Fibroblast of skin of back (primary cell): ENCODE results near the gene HSPA1B. TPM values are rescaled to one million over a fixed set of nuclear protein-coding genes. Genes with fewer than 3 reads are reported as not detected.
A peak's percentile ranks its signal among the peaks of the same experiment; 100 is the strongest.
"Not testable (repeated sequence)": the region's sequence is repeated elsewhere in the genome, so short reads cannot be mapped to it uniquely, and the experiment has no call there.

Source experiments
- DNase-seq: peaks from one replicate; pipeline ENCODE4 v3.0.0-alpha.2; 2013
- polyA plus RNA-seq, 2 experiments: library from polyadenylated mRNA; unstranded; fragments of 120-200 nt; gene quantifications; one replicate each; pipeline ENCODE4 v1.2.1, GENCODE V29; 2013; ENCODE audit not compliant: insufficient read length in 2 of 2

HSPA1B gene
- polyA plus RNA-seq (2013, experiment 1 of 2; ENCODE audit: insufficient read length): 52.2 TPM
- 28.2 TPM for polyA plus RNA-seq (2013, experiment 2 of 2; ENCODE audit: insufficient read length)

DNA sequence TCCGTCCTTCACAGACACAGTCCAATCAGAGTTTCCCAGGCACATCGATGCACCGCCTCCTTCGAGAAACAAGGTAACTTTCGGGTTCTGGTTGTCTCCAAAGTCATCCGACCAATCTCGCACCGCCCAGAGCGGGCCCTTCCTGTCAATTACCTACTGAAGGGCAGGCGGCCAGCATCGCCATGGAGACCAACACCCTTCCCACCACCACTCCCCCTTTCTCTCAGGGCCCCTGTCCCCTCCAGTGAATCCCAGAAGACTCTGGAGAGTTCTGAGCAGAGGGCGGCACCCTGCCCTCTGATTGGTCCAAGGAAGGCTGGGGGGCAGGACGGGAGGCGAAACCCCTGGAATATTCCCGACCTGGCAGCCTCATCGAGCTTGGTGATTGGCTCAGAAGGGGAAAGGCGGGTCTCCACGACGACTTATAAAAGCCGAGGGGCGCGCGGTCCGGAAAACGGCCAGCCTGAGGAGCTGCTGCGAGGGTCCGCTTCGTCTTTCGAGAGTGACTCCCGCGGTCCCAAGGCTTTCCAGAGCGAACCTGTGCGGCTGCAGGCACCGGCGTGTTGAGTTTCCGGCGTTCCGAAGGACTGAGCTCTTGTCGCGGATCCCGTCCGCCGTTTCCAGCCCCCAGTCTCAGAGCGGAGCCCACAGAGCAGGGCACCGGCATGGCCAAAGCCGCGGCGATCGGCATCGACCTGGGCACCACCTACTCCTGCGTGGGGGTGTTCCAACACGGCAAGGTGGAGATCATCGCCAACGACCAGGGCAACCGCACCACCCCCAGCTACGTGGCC is at the start of gene HSPA1B:
HSPA1B (plus strand) TSS at position 453 of the 794 bp plus-strand sequence; CDS start at position 666, 213 bp downstream.
- peak; percentile 100 for DNase-seq

DNA sequence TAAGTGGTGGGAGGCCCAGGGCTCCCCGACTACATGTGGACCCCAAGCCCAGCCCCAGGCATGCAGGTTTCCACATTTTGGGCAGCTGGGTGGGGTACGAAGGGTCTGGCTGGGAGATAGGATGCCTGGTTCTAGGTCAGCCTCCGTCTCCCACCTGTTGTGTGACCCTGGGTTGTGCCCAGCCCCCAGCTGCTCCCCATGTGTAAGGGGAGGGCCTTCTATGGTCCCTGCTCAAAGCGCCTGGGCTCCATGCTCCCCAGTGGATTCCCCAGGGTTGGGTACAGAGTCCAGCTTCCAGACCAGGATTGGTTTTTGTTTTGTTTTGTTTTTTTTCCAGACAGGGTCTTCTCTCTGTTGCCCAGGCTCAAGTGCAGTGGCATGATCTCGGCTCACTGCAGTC is 49.3 kb upstream of the HSPA1B start:
- DNase-seq: no peak

DNA sequence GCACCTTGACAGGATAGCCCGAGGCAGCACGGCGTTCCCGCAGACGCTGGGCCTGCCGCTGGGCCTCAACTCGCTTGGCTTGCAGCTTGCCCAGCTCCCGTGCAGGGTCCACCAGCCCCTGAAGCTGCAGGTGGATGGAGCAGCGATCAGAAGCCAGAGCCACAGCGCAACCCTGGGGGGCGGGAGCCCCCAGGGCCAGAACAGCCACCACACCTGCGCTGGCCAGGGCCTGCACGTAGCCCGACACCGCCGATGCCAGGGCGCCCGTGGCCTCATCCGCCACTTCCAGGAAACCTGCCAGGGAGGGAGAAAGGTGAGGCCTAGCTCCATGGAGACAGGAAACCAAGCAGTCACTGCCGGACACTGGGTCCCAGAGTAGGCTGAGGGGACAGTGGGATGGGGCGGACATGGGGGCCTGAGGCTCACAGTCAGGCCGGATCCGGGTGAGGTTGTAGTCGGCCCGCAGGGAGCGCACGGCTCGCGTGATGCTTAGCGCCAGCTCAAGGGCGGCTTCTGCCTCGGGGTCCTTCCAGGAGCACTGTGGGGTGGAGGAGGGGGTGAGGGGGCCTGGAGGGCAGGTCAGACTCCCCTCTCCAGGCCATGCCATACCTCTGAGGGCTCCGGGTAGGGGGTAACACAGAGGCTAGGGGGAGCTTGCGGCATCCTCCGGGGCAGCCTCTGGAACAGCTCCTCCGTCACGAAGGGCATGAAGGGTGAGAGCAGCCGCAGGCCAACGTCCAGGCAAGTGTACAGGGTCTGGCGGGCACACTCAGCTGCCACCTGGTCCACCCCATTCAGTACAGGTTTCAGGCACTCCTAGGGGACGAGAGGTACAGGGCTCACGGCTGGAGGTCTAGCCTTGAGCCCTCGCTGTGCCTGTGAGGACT is 48.3 kb upstream of the HSPA1B start:
- DNase-seq: no peak

DNA sequence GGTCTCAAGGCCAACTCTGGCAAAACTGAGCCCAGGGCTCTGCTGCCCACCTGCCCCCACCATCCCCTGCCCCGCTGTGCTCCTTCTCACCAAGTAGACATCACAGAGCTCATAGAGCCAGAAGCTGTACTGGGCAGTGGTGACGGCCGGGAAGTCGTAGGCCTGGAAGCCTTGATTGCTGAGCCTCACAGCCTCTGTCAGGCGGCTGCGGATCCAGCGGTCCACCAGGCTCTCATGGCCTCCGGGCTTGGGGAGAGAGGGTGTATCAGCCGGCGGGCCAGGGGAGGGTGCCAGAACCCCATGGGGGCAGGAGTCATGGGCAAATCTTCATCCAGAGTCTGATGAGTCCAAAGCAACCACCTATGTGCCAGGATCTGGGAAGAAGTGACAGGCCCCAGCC is 47.6 kb upstream of the HSPA1B start:
- DNase-seq: no peak

DNA sequence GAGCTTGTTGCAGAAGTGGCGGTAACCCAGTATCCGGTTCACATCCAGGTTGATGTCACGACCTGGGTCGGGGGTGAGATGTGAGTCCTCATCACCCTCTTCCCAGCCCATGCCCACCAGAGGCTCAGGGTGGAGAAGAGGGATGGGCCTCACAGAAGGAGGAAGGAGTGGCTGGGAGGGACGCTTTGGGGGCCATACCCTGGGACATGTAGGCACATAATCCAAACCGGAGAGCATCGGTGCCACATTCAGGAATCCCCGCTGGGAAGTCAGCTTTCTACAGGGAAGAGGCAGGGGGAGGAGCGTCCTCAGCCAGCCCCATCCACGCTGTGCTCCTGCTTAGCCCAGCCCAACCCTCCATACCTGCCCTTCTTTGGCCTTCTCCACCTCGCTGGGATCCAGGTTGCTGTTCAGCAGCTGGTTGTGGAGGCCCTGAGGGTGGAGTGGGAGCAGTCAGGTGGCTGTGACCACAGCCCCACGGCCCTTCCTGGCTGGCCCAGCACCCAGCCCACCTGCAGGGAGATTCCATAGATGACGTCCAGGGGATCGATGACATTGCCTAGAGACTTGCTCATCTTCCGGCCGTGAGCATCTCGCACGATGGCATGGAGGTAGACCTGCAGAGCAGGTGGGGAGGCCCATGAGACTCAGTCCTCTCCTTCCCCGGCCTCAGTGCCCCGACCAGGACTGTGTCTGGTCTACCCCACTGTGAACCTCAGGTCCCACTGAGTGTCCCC is 46.9 kb upstream of the HSPA1B start:
- no peak for DNase-seq

DNA sequence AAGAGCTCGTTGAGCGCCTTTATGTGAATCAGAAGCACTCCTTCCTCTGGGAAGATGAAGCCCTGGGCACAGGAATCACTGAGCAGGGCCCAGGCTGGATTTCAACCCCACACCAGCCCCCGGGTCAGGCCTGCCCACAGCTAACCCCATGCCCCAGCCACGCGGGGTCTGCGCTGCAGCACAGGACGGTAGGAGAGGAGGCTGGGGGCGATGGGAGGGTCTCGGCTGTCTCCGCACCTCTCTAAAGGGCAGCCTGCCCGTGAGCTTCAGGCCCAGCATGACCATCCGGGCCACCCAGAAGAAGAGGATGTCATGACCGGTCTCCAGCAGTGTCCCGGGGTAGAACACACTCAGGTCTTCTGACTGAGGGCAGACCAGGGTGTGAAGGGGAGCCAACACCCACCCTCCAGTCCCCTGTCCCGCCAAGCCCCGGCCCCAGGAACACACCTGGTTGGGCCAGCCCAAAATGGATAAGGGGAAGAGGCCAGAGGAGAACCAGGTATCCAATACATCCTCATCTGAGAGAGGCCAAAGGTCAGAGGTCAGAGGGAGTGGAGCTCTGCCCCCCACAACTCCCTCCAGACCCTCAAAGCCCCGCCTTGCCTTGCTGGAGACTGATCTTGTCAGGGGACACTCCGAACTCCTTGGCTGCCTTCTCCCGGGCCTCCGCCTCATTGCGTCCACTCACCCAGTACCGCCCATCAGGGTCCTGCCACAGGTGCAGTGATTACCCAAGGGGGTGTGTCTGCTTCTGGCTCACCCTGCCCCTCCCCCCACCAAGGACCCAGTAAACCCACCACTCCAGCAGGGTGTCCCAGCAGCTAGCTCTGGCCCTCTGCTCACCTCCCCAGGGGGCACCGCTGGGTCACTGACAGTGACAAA is 46.1 kb upstream of the HSPA1B start:
- DNase-seq: no peak

DNA sequence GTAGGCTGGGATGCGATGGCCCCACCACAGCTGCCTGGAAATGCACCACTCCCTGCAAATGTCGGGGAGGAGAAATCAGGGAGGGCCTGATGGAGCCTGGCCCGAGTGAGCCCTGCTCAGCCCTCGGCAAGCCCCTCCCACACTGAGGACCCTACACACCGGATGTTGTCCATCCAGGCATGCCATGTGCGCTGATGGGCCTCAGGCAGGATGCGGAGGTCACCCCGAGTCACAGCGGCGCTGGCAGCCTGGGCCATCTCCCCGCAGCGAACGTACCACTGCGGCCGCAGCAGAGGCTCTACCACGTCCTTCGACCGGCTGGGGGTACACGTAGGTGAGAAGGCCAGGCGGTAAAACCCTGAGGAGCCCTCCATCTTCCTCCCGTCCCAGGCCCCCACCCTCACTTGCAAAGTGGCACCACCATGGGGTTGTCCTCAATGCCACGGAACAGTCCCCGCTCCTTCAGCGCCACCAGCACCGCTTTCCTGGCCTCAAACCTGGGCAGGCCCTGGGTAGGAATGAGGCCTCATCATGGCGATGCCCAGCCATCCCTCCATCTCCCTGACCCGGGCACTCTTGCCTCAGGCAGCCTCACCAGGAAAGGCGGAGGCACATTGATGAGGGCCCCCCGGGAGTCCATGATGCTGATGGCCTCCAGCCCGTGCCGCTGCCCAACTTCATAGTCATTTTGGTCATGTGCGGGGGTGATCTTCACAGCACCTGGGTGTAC is 45.2 kb upstream of the HSPA1B start:
- DNase-seq: no peak

DNA sequence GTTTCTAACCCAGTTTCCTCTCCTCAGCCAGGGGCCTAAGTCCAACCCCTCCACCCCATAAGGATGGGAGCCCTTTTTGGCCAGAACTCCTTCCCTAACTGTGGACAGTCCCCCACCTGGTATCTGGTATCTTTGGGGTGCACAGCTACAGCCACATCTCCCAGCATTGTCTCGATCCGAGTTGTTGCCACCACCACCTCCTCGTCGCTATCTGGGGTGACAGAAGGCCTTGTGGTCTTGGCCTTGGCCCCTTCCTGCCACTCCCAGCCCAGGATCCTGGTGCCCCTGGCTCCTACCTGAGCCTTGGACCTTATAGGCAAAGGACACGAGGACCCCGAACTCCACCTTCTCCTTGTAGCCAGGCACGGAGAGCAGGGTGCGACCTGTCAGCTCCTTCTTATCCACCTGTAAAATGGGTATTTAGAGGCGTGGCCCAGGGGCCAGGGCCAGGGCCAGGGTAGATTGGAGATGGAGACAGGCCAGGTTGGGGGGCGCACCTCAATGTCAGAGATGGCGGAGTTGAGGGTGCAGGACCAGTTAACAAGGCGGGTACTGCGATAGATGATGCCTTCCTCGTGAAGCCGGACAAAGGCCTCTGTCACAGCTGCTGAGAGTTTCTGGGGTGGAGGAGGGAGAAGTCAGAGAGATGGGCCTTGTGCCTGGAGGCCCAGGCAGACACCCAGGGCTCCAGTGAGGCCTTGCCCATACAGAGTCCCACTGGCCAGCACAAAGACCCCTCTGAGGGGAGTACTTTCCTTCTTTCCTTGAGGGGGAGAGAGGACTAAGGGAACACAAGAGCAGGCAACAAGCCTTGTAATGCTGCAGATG is 43.2 kb upstream of the HSPA1B start:
- no peak for DNase-seq

DNA sequence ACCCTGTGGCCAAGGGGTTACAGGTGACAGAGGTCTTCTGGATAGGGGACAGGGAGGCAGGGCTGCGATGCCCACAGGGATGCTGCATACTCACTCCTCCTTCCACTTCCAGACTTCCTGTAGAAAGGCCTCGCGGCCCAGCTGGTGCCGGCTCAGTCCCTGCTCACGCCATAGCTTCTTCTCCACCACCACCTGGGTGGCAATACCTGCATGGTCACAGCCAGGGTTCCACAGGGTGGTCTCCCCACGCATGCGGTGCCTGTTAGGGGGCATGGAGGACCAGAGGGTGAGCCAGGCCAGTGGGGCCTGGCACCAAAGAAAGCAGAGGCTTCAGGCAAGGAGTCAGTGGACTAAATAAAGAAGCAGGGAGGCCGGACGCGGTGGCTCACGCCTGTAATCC is 42.1 kb upstream of the HSPA1B start:
- DNase-seq: no peak

DNA sequence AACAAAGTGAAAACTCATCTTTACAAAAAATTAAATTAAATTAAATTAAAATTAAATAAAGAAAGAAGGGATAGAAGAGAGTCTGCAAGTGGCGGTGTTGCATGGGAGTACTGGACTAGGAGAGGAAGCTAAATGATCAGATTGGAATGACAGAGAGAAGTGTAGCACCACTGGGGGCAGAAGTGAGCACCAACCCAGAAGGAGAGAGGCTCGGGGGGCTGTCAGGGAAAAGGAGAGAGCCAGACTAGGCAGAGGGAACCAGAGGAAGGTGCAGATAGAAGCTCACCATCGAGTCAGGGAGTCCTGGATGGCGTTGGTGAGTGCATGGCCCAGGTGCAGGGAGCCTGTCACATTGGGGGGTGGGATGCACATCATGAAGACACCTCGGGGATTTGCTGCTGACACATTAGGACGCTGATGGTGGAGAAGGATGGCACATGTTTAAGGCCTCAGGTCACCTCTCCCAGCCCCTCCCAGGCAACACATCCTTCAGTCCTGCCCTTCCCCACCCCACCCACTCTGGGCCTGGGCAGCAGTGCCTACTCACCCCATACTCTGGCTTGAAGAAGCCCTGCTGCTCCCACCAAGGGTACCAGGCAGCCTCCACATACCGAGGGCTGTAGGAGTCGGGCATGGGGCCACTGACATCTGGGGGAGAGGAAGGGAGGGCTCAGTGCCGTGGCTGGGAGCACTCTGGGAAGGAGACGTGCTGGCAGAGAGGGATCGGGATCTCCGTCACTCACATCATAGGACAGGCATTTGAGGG is 36.0 kb upstream of the HSPA1B start:
- DNase-seq: peak; percentile 60

DNA sequence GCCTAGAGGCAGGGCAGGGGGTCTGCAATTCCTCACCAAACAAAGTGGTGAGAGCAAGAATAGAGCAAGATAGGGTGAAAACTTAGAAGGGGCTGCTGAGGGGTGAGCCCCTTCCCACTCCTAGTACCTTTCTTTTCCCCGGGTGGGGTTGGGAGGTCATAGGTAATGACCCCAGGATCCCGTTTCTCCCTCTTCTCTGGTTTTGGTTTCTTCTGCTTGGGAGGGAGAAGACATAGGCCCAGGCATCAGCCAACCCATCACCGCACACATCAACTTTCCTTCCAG is 35.5 kb upstream of the HSPA1B start:
- DNase-seq: no peak

DNA sequence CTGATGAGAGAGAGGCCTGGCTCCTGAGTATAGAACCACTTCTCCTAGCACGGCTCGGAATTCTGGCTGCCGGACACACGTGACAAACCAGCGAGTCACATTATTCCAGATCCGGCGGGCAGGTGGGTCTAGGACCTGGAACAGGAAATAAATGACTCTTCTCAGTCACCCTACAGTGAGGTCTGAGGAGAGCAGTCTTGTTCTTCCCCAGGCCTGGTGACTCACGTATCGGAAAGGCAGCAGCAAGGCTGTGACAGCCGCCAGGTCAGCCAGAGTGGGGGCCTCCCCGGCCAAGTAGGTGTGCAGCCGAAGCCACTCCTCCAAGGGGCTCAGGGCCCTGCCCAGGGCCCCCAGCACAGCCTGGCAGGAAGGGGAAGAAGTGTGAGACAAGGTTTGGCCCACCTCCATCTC is 34.8 kb upstream of the HSPA1B start:
- DNase-seq: no peak

DNA sequence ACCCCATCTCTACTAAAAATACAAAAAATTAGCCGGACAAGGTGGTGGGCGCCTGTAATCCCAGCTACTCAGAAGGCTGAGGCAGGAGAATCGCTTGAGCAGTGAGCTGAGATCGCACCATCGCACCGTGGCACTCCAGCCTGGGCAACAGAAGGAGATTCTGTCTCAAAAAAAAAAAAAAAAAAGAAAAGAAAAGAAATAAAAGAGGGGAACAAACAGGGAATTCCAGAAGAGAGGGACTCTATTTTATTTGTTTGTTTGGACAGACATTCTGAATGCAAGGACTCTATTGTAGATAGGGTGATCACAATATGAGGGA is 33.7 kb upstream of the HSPA1B start:
- DNase-seq: not testable (repeated sequence)

DNA sequence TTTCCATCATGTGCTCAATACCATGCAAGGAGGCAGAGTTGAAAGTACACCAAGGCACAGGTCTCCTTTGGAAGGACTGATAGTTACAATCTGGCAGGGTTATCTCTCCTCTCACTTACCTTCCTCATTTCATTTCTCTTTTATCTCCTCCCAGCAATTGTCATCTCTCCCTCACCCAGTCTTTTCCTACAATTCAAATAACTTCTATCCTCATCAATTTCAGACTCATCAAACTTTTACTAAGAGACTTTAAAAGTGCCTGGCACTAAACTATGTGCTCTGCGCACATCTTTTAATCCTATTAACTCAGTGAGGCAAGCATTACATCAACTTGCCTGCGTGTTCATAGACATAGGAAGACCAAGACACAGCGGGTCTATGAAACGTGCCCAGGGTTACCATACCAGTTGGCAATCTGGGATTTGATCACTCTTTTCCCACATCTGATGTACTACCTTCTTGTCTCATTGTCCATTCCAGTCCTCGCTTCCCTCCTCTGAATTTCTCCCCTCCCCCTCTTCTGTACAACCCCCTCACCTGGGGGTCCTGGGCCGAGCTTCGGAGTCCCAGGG is 33.2 kb upstream of the HSPA1B start:
- peak; percentile 33 for DNase-seq

DNA sequence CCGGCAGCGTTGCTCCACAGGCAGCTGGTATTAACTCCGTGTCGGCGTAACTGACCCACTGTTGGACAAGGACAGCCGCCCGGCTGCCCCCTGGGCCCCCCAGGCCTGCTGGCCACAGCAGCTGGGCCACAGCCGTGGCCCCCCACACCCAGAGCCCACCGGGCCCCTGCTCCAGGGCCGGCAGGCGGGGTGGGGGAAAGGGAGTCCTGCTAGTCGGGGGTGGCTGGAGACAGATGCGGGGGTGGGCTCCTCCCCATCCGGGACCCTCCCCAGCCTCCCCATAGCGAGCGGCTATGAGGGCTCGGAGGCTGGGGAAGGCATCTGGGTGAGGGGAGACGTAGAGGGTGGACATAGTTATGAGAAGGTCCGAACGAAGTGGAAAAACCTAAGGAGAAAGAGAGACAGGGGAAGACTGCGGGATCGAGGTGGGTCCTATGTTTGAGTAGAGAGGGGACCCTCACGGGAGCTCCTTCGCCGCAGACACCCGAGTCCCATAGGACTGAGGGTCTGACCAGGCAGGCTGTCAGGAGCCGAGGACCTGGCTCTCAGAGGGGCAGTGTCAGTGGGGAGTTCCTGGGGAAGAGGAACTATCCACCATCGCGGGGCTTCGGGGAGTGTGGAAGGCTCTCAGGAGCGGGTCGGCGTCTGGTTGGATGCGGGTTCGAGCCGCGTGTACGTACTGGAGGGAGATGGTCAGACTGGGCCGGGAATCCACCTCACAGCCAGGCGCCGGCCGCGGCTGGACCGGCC is 32.5 kb upstream of the HSPA1B start:
- DNase-seq: no peak

DNA sequence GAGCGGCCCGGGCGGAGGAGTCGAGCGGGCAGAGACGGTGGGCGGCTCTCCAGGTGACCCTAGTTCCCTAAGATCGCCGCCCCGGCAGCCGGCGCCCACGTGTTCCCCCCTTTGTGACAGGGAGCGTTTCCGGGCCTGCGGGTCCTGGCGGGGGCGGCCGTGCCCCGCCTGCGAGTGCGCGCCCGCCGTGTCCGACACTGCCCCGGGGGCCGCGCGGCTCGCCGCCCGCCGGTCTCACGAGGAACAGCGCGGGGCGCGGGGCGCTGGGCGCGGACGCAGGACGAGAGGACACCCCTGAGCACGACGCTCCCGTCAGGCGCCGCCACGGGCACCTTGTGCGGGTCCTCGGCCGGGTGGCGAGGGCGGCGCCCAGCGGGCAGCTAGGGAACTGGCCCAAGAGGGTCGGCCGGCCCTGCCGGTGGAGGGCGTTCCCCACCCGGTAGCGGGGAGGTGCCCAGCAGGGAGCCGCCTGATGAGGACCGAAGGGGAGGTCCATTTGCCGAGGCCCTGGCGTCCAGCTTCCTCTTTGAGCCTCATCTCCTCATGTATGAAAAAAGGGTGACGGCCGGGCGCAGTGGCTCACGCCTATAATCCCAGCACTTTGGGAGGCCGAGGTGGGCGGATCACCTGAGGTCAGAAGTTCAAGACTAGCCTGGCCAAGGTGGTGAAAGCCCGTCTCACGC is 31.8 kb upstream of the HSPA1B start, which contains the start of gene VARS1:
VARS1 (minus strand) TSS at position 137 of the 683 bp plus-strand sequence. CDS start 535 bp downstream, outside the sequence.
- peak; percentile 88 for DNase-seq

DNA sequence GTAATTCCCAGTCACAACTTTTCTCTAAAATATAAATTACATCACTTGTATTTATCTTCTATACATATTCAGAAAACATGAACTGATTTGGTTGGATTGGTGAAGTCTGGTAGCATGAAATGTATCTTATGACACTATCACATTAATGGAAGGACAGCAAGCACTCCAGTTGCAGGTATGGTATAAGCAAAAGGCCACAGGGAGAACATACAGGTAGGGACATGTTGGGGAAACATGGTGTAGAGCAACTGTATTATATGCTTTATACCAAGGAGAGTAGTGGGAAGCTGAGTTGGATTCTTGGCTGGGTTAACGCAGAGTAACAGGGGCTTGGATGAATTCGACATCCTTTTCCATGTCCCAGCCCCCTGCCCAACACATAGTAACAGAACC is 30.5 kb upstream of the HSPA1B start:
- DNase-seq: no peak

DNA sequence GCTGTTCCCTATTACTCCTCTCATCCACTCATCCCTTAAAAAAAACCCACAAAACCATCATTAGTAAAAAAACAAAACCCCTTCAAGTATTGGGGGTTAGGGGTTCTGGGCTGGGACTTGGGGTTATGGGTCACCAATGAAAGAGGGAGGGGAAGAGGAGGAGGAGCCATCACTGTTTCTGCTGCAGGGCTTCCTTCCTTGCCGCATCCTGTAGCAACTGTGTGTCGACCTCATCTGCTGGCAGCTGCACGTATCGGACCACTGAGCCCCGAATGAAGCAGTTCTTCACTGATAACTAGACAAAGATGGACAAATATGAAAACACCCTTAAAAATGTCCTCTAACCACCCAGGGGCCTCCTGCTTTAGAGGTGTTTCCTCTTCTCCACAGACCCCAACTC is 29.9 kb upstream of the HSPA1B start:
- DNase-seq: no peak
